Lower lobe of right lung (tissue), 2 donors: ENCODE results near the gene COQ8A. TPM values are rescaled to one million over a fixed set of nuclear protein-coding genes. Genes with fewer than 3 reads are reported as not detected.

Experiments used
- ATAC-seq, 2 donors: fragments of 200-7000 bp; cut with Tn5 transposase; one replicate each; pipeline ENCODE4 v1.9.1; 2020 to 2022; ENCODE audit warnings: mild to moderate bottlenecking in 2 of 2, moderate library complexity in 2 of 2
- DNase-seq: peaks from one replicate; pipeline ENCODE4 v3.0.0-alpha.2; 2020
- H3K27ac ChIP-seq: fragments of 200-600 bp; one replicate; pipeline ENCODE4 v1.8.0; 2022
- H3K27me3 ChIP-seq: fragments of 200-600 bp; one replicate; pipeline ENCODE4 v1.8.0; 2022; ENCODE audit warnings: low read depth
- H3K36me3 ChIP-seq: fragments of 200-600 bp; one replicate; pipeline ENCODE4 v1.8.0; 2022; ENCODE audit warnings: mild to moderate bottlenecking
- H3K4me1 ChIP-seq: fragments of 200-600 bp; one replicate; pipeline ENCODE4 v1.8.0; 2022
- H3K4me3 ChIP-seq: fragments of 200-600 bp; one replicate; pipeline ENCODE4 v1.8.0; 2022; ENCODE audit warnings: mild to moderate bottlenecking
- H3K9me3 ChIP-seq: fragments of 200-600 bp; one replicate; pipeline ENCODE4 v1.8.0; 2022
- CTCF ChIP-seq: fragments of 200-600 bp; IDR thresholded peaks from one replicate; pipeline ENCODE4 v1.8.0; 2022; ENCODE audit warnings: antibody characterized with exemption, mild to moderate bottlenecking
- intact Hi-C: fragments of 100-400 bp; cut with DNase I; formaldehyde crosslinking; loops from one replicate; pipeline ENCODE4 v1.11.0; 2022
- total RNA-seq: library from RNA; stranded (reverse); fragmentation: NEBNext Ultra II Directional; extraction: Animal tissue kit (Norgen Biotek cat#: 25700); gene quantifications from one replicate; pipeline ENCODE4 v1.2.1, GENCODE V29; 2021
- donor health status: DM: no; HTN: yes; CAD: no; lungs with severe emphysema.

The COQ8A gene
- total RNA-seq, 1 donor from 2014 or later: 45.0 TPM

GRCh38 chr1:226973371-226973897 lies 33.3 kb downstream of the COQ8A start:
- DNase-seq (no peak), ATAC-seq (no peak)
- peaks cover 9% of the 10 kb centered on the region for H3K9me3 ChIP-seq
- no peak overlapping the region for H3K4me3 ChIP-seq
- H3K27me3 ChIP-seq: no peaks in the 10 kb centered on the region
- intact Hi-C loops: no loop called here
- H3K27ac ChIP-seq: peak overlapping the region; percentile 83
- H3K36me3 ChIP-seq: peaks cover 10% of the 10 kb centered on the region
- peaks cover 27% of the 10 kb centered on the region for H3K4me1 ChIP-seq
- no peak for TF ChIP-seq CTCF

- H3K9me3 ChIP-seq: peaks cover 9% of the 10 kb centered on the region
- H3K4me3 ChIP-seq: no peak overlapping the region
- no peak for TF ChIP-seq CTCF
- H3K27ac ChIP-seq: peak overlapping the region; percentile 83
- H3K4me1 ChIP-seq: peaks cover 27% of the 10 kb centered on the region
- peaks cover 12% of the 10 kb centered on the region for H3K36me3 ChIP-seq
- H3K27me3 ChIP-seq: no peaks in the 10 kb centered on the region
- DNase-seq (no peak), ATAC-seq (peak; percentile 82 to 89)
- intact Hi-C loops: no loop called here
Observed at GRCh38 chr1:226973898-226974543, 33.9 kb downstream of the COQ8A start.

GRCh38 chr1:226974544-226975258 lies 34.6 kb downstream of the COQ8A start:
- ATAC-seq: peak; percentile 29 to 55
- H3K4me3 ChIP-seq: no peak overlapping the region
- peaks cover 15% of the 10 kb centered on the region for H3K36me3 ChIP-seq
- peak overlapping the region; percentile 83 for H3K27ac ChIP-seq
- peaks cover 27% of the 10 kb centered on the region for H3K4me1 ChIP-seq
- intact Hi-C loops: no loop called here
- no peaks in the 10 kb centered on the region for H3K27me3 ChIP-seq
- TF ChIP-seq CTCF: no peak
- no peak for DNase-seq
- H3K9me3 ChIP-seq: peaks cover 9% of the 10 kb centered on the region

- no peak for TF ChIP-seq CTCF
- ATAC-seq: no peak
- DNase-seq: no peak
Observed at GRCh38 chr1:226975259-226976250, 35.5 kb downstream of the COQ8A start.

More at GRCh38 chr1:226975259-226976250, 35.5 kb downstream of the COQ8A start:
- H3K36me3 ChIP-seq: peaks cover 12% of the 10 kb centered on the region
- intact Hi-C loops: no loop called here
- H3K27me3 ChIP-seq: no peaks in the 10 kb centered on the region
- H3K4me1 ChIP-seq: peaks cover 27% of the 10 kb centered on the region
- H3K9me3 ChIP-seq: peaks cover 9% of the 10 kb centered on the region
- H3K4me3 ChIP-seq: no peak overlapping the region
- peak overlapping the region; percentile 83 for H3K27ac ChIP-seq
